Esophagus squamous epithelium (tissue), 5 donors: Measurements from ENCODE around the gene FNDC1. TPM values are rescaled to one million over a fixed set of nuclear protein-coding genes. Genes with fewer than 3 reads are reported as not detected.

ENCODE experiments used
- DNase-seq: peaks from one replicate; lab custom pipeline; 2025; lab: John Stamatoyannopoulos, UW
- H3K27ac ChIP-seq, 4 donors: fragments of 200-600 bp; sonication (generic); one replicate each; pipeline ENCODE4 v1.5.1; 2016 to 2019; ENCODE audit warnings: mild to moderate bottlenecking in 1 of 4
- H3K27me3 ChIP-seq, 4 donors: fragments of 200-600 bp; sonication (generic); 1 replicate in 3 of 4; 2 replicates in 1 of 4; pipeline versions ENCODE4 v1.5.1 to v1.6.0; 2017 to 2021; ENCODE audit warnings: antibody characterized with exemption in 1 of 4
- H3K36me3 ChIP-seq, 3 donors: fragments of 200-600 bp; sonication (generic); one replicate each; pipeline ENCODE4 v1.5.1; 2016 to 2019
- H3K4me1 ChIP-seq, 3 donors: fragments of 200-600 bp; sonication (generic); one replicate each; pipeline ENCODE4 v1.5.1; 2017 to 2019
- H3K4me3 ChIP-seq, 4 donors: fragments of 200-600 bp; sonication (generic); 1 replicate in 3 of 4; 2 replicates in 1 of 4; pipeline ENCODE4 v1.5.1; 2016 to 2019; ENCODE audit warnings: mild to moderate bottlenecking in 2 of 4, moderate library complexity in 1 of 4
- H3K9me3 ChIP-seq, 3 donors: fragments of 200-600 bp; sonication (generic); one replicate each; pipeline ENCODE4 v1.5.1; 2016 to 2019
- POLR2A ChIP-seq, 4 donors: fragments of 450-650 bp; IDR thresholded peaks; one replicate each; pipeline ENCODE4 v1.6.1; 2017; ENCODE audit warnings: antibody characterized with exemption in 4 of 4, mild to moderate bottlenecking in 4 of 4, moderate library complexity in 3 of 4
- WGBS, 2 donors: methylation state at CpG; one replicate each; pipeline ENCODE4 v1.1.5; 2018; 5-methylcytosine and 5-hydroxymethylcytosine counted together
- intact Hi-C: fragments of 100-400 bp; cut with DNase I; formaldehyde crosslinking; loops from one replicate; pipeline ENCODE4 v1.15.0; 2022
- total RNA-seq, 4 donors: library from RNA; depleted of rRNA; stranded (reverse); fragments of >200 nt; gene quantifications; one replicate each; pipeline ENCODE4 v1.1.0, GENCODE V29; 2016
- TF ChIP-seq, protein P1 (sequence below), 6 experiments: fragments of 450-650 bp in 4 of 6; fragments of 200-600 bp in 2 of 6; sonication (generic) in 2 of 6; IDR thresholded peaks; one replicate each; pipeline ENCODE4 v1.5.1; 2016 to 2019; ENCODE audit warnings: antibody characterized with exemption in 6 of 6, mild to moderate bottlenecking in 4 of 6, moderate library complexity in 4 of 6
- donor health status: DM: yes; HTN: yes; CAD: no.

FNDC1 gene
- total RNA-seq, 4 donors from 2014 or later = 0.04 to 0.38 (median 0.06) TPM; not detected in 1

- Histone ChIP-seq H3K4me1 (peaks cover 0 to 5% (median 0%) of the 10 kb centered on the region in 3 donors), H3K9me3 (peaks cover 0 to 11% (median 6%) of the 10 kb centered on the region in 3 donors), H3K4me3 (no peak overlapping the region), H3K27me3 (no peaks in the 10 kb centered on the region), H3K36me3 (no peaks in the 10 kb centered on the region), H3K27ac (no peak overlapping the region)
- DNase-seq = no peak
- intact Hi-C loops = no loop called here
- WGBS, 2 donors = 40 to 49% methylated on average over 2 of the region's 2 CpGs
- TF ChIP-seq, protein P1, sequence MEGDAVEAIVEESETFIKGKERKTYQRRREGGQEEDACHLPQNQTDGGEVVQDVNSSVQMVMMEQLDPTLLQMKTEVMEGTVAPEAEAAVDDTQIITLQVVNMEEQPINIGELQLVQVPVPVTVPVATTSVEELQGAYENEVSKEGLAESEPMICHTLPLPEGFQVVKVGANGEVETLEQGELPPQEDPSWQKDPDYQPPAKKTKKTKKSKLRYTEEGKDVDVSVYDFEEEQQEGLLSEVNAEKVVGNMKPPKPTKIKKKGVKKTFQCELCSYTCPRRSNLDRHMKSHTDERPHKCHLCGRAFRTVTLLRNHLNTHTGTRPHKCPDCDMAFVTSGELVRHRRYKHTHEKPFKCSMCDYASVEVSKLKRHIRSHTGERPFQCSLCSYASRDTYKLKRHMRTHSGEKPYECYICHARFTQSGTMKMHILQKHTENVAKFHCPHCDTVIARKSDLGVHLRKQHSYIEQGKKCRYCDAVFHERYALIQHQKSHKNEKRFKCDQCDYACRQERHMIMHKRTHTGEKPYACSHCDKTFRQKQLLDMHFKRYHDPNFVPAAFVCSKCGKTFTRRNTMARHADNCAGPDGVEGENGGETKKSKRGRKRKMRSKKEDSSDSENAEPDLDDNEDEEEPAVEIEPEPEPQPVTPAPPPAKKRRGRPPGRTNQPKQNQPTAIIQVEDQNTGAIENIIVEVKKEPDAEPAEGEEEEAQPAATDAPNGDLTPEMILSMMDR (IDR thresholded peaks at IDR 0.05) = no peak
- no peak for TF ChIP-seq POLR2A (IDR thresholded peaks at IDR 0.05)
Measured at GRCh38 chr6:159152782-159153181, 16.4 kb upstream of the FNDC1 start.

GRCh38 chr6:159155679-159156078 lies 13.5 kb upstream of the FNDC1 start:
- DNase-seq = no peak
- Histone ChIP-seq H3K4me1 (peaks cover 0 to 5% (median 0%) of the 10 kb centered on the region in 3 donors), H3K4me3 (no peak overlapping the region), H3K27ac (no peak overlapping the region), H3K27me3 (no peaks in the 10 kb centered on the region), H3K36me3 (no peaks in the 10 kb centered on the region), H3K9me3 (peaks cover 0 to 11% (median 6%) of the 10 kb centered on the region in 3 donors)
- TF ChIP-seq, protein P1 (IDR thresholded peaks at IDR 0.05) = no peak
- no peak for TF ChIP-seq POLR2A (IDR thresholded peaks at IDR 0.05)
- WGBS, 2 donors = 60 to 64% methylated on average over 2 of the region's 2 CpGs
- intact Hi-C loops = no loop called here

DNA sequence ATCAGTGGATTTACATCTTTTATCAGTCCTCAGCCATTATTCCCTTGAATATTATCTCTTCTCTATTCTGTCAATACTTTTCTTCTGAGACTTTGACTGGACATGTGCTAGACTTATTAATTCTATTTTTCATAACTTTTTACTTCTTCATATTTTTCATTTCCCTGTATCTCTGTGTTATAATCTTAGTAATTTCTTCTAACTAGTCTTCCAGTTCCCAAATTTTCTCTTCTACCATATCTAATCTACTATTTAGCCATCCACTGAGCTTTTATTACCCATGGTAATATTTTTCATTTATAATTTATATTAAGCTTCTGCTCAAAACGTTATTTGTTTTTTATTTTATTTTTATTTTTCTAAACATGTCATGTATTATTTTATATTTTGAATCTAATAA lies 13.1 kb upstream of the FNDC1 start:
- Histone ChIP-seq H3K4me1 (peaks cover 0 to 3% (median 0%) of the 10 kb centered on the region in 3 donors), H3K9me3 (peaks cover 0 to 11% (median 6%) of the 10 kb centered on the region in 3 donors), H3K27me3 (no peaks in the 10 kb centered on the region), H3K36me3 (no peaks in the 10 kb centered on the region), H3K27ac (no peak overlapping the region), H3K4me3 (no peak overlapping the region)
- intact Hi-C loops = no loop called here
- TF ChIP-seq, protein P1 (IDR thresholded peaks at IDR 0.05) = no peak
- TF ChIP-seq POLR2A (IDR thresholded peaks at IDR 0.05) = no peak
- DNase-seq = no peak
- WGBS, 2 donors = 26 to 52% methylated on average over 1 of the region's 1 CpG

GRCh38 chr6:159157431-159157830 lies 11.8 kb upstream of the FNDC1 start:
- WGBS, 2 donors = 60 to 74% methylated on average over 2 of the region's 2 CpGs
- intact Hi-C loops = no loop called here
- H3K27ac ChIP-seq = no peak overlapping the region
- H3K9me3 ChIP-seq = peaks cover 0 to 11% (median 6%) of the 10 kb centered on the region in 3 donors
- H3K4me3 ChIP-seq = no peak overlapping the region
- TF ChIP-seq POLR2A (IDR thresholded peaks at IDR 0.05) = no peak
- TF ChIP-seq, protein P1 (IDR thresholded peaks at IDR 0.05) = no peak
- H3K4me1 ChIP-seq = no peaks in the 10 kb centered on the region
- DNase-seq = no peak
- no peaks in the 10 kb centered on the region for H3K36me3 ChIP-seq
- no peaks in the 10 kb centered on the region for H3K27me3 ChIP-seq

- 50 to 59% methylated on average over 3 of the region's 3 CpGs for WGBS, 2 donors
- Histone ChIP-seq H3K4me1 (peaks cover 0 to 17% (median 0%) of the 10 kb centered on the region in 3 donors), H3K27me3 (peaks cover 0 to 10% (median 0%) of the 10 kb centered on the region in 4 donors), H3K36me3 (no peaks in the 10 kb centered on the region), H3K9me3 (no peaks in the 10 kb centered on the region), H3K4me3 (no peak overlapping the region), H3K27ac (no peak overlapping the region)
- TF ChIP-seq, protein P1 (IDR thresholded peaks at IDR 0.05) = no peak
- no peak for TF ChIP-seq POLR2A (IDR thresholded peaks at IDR 0.05)
- intact Hi-C loops = loop anchor here (10.0 kb wide), 1 partner anchor 483 kb away; no protein-coding TSS in a partner anchor
- DNase-seq = no peak
Measured at GRCh38 chr6:159161839-159162238, 7.4 kb upstream of the FNDC1 start.
